H1 (cell line): Measurements from ENCODE around the gene RNASE12. TPM values are rescaled to one million over a fixed set of nuclear protein-coding genes. Genes with fewer than 3 reads are reported as not detected.
A peak's percentile ranks its signal among the peaks of the same experiment; 100 is the strongest.

Experiments
- CTCF ChIA-PET: fragments of 300-600 bp; sonication (Branson Sonifier 250); formaldehyde crosslinking; loops from one replicate; lab custom pipeline; 2021; ENCODE audit not compliant: partially characterized antibody; lab: Charles Lee
- POLR2A ChIA-PET: fragments of 300-600 bp; sonication (Branson Sonifier 250); formaldehyde crosslinking; loops from one replicate; lab custom pipeline; 2021; ENCODE audit warnings: inconsistent platforms; ENCODE audit not compliant: partially characterized antibody; lab: Charles Lee
- DNase-seq, 2 experiments: peaks; one replicate each; pipeline versions ENCODE4 v3.0.0 to v3.0.0-alpha.2; 2010 to 2022; ENCODE audit warnings: low spot score in 2 of 2, low read depth in 1 of 2, mixed read lengths in 1 of 2
- FAIRE-seq: peaks from 2 replicates; lab custom pipeline; 2011; peaks lifted over from hg19 to GRCh38; lab: Jason Lieb, UNC
- H2AFZ ChIP-seq: 2 replicates; pipeline ENCODE4 v1.8.1; 2012; ENCODE audit warnings: low read length, inconsistent platforms
- H2AK5ac ChIP-seq: 2 replicates; pipeline ENCODE4 v1.6.1; 2013; ENCODE audit warnings: low read depth, low read length
- H2BK120ac ChIP-seq: replicated peaks from 2 replicates; pipeline ENCODE3; 2013; ENCODE audit warnings: low read depth, low read length, inconsistent platforms
- H2BK12ac ChIP-seq: 2 replicates; pipeline ENCODE4 v1.6.1; 2013; ENCODE audit warnings: low read depth, low read length
- H2BK15ac ChIP-seq: 2 replicates; pipeline ENCODE4 v1.6.1; 2013; ENCODE audit warnings: low read length
- H2BK20ac ChIP-seq: 2 replicates; pipeline ENCODE4 v1.6.1; 2013; ENCODE audit warnings: low read length
- H2BK5ac ChIP-seq: 2 replicates; pipeline ENCODE4 v1.6.1; 2013; ENCODE audit warnings: low read depth, low read length
- H3K14ac ChIP-seq: 2 replicates; pipeline ENCODE4 v1.6.1; 2013; ENCODE audit warnings: inconsistent platforms; ENCODE audit not compliant: insufficient read length
- H3K18ac ChIP-seq: 2 replicates; pipeline ENCODE4 v1.6.1; 2013; ENCODE audit warnings: low read length; ENCODE audit errors: extremely low read depth
- H3K23ac ChIP-seq: 2 replicates; pipeline ENCODE4 v1.6.1; 2013; ENCODE audit warnings: inconsistent platforms; ENCODE audit not compliant: insufficient read length
- H3K23me2 ChIP-seq: 2 replicates; pipeline ENCODE4 v1.6.1; 2013; ENCODE audit warnings: low read depth, low read length
- H3K27ac ChIP-seq: 2 replicates; pipeline ENCODE4 v1.6.1; 2011; ENCODE audit warnings: low read depth, low read length, inconsistent platforms
- H3K27me3 ChIP-seq, 4 experiments: replicated peaks in 1 of 4; 1 replicate in 1 of 4; 2 replicates in 3 of 4; pipeline versions ENCODE4 v1.6.1 to v1.8.1; 2011 to 2013; ENCODE audit warnings: low read length in 3 of 4, mild to moderate bottlenecking in 3 of 4, inconsistent platforms in 2 of 4, mixed read lengths in 2 of 4, moderate library complexity in 1 of 4; ENCODE audit not compliant: control insufficient read depth in 3 of 4, insufficient read depth in 3 of 4; ENCODE audit errors: extremely low read depth in 1 of 4
- H3K36me3 ChIP-seq, 4 experiments: 2 replicates each; pipeline versions ENCODE4 v1.6.1 to v1.8.1; 2011 to 2013; ENCODE audit warnings: mild to moderate bottlenecking in 4 of 4, low read length in 3 of 4, moderate library complexity in 2 of 4, control low read depth in 1 of 4, inconsistent platforms in 1 of 4; ENCODE audit not compliant: insufficient read depth in 4 of 4, control insufficient read depth in 2 of 4
- H3K4ac ChIP-seq: replicated peaks from 2 replicates; pipeline ENCODE3; 2013; ENCODE audit warnings: low read length, low read depth, mixed read lengths, inconsistent platforms; ENCODE audit not compliant: insufficient read length
- H3K4me1 ChIP-seq, 4 experiments: replicated peaks in 1 of 4; 1 replicate in 1 of 4; 2 replicates in 3 of 4; pipeline versions ENCODE4 v1.6.1 to v1.8.1; 2011 to 2013; ENCODE audit warnings: low read length in 3 of 4, inconsistent platforms in 2 of 4, mixed read lengths in 1 of 4; ENCODE audit not compliant: insufficient read depth in 4 of 4, control insufficient read depth in 3 of 4
- H3K4me2 ChIP-seq, 2 experiments: 2 replicates each; pipeline versions ENCODE4 v1.6.1 to v1.8.1; 2011 to 2013; ENCODE audit warnings: low read depth in 2 of 2, low read length in 2 of 2, control low read depth in 1 of 2, inconsistent platforms in 1 of 2, mild to moderate bottlenecking in 1 of 2; ENCODE audit not compliant: insufficient read depth in 1 of 2
- H3K4me3 ChIP-seq, 4 experiments: fragments of 200-600, 300-600 bp in 1 of 4; sonication (generic), shearing (Covaris generic), sonication (Bioruptor Twin) in 1 of 4; 2 replicates each; pipeline versions ENCODE4 v1.5.1 to v1.8.1; 2011 to 2016; ENCODE audit warnings: low read length in 4 of 4, low read depth in 3 of 4, control low read depth in 2 of 4, inconsistent platforms in 2 of 4, mild to moderate bottlenecking in 2 of 4, mixed read lengths in 1 of 4, moderate library complexity in 1 of 4; ENCODE audit not compliant: insufficient read depth in 2 of 4; ENCODE audit errors: extremely low read depth in 1 of 4
- H3K56ac ChIP-seq: replicated peaks from 2 replicates; pipeline ENCODE3; 2013; ENCODE audit warnings: low read depth, mild to moderate bottlenecking, mixed read lengths, low read length, inconsistent platforms; ENCODE audit not compliant: insufficient read length
- H3K79me1 ChIP-seq: 2 replicates; pipeline ENCODE4 v1.6.1; 2013; ENCODE audit warnings: low read depth, low read length, control low read depth
- H3K79me2 ChIP-seq, 2 experiments: 2 replicates each; pipeline versions ENCODE4 v1.6.1 to v1.8.1; 2012 to 2013; ENCODE audit warnings: low read length in 2 of 2, mild to moderate bottlenecking in 2 of 2, inconsistent platforms in 1 of 2; ENCODE audit not compliant: insufficient read depth in 2 of 2, control insufficient read depth in 1 of 2
- H3K9ac ChIP-seq, 4 experiments: replicated peaks in 1 of 4; 1 replicate in 1 of 4; 2 replicates in 3 of 4; pipeline versions ENCODE4 v1.6.1 to v1.8.1; 2011 to 2013; ENCODE audit warnings: low read depth in 3 of 4, low read length in 3 of 4, control low read depth in 2 of 4, mild to moderate bottlenecking in 2 of 4, moderate library complexity in 2 of 4, inconsistent platforms in 1 of 4; ENCODE audit errors: extremely low read depth in 1 of 4
- H3K9me3 ChIP-seq, 2 experiments: 2 replicates each; pipeline versions ENCODE4 v1.6.1 to v1.8.1; 2012 to 2013; ENCODE audit warnings: mild to moderate bottlenecking in 2 of 2, moderate library complexity in 2 of 2, control low read depth in 1 of 2, inconsistent platforms in 1 of 2, low read depth in 1 of 2, low read length in 1 of 2, mixed read lengths in 1 of 2; ENCODE audit not compliant: insufficient read depth in 2 of 2
- H4K20me1 ChIP-seq, 2 experiments: replicated peaks in 1 of 2; 2 replicates each; pipeline versions ENCODE3 to v1.8.1; 2011 to 2013; ENCODE audit warnings: inconsistent platforms in 2 of 2, low read length in 2 of 2, mild to moderate bottlenecking in 1 of 2; ENCODE audit not compliant: insufficient read depth in 2 of 2, control insufficient read depth in 1 of 2
- H4K5ac ChIP-seq: 2 replicates; pipeline ENCODE4 v1.6.1; 2013; ENCODE audit warnings: low read length, low read depth, mixed read lengths, inconsistent platforms; ENCODE audit not compliant: insufficient read length
- H4K8ac ChIP-seq: 2 replicates; pipeline ENCODE4 v1.8.0; 2013; ENCODE audit warnings: mild to moderate bottlenecking, moderate library complexity, low read length, inconsistent platforms; ENCODE audit not compliant: insufficient read depth; ENCODE audit errors: extremely low read depth
- H4K91ac ChIP-seq: replicated peaks from 2 replicates; pipeline ENCODE3; 2013; ENCODE audit warnings: low read length, mixed read lengths, inconsistent platforms; ENCODE audit not compliant: insufficient read length
- CEBPB ChIP-seq: IDR thresholded peaks from 2 replicates; pipeline ENCODE4 v1.6.1; 2012; ENCODE audit warnings: low read depth, low read length
- KDM5A ChIP-seq: fragments of 200-600 bp; IDR thresholded peaks from 2 replicates; pipeline ENCODE4 v1.7.1; 2012; ENCODE audit warnings: mild to moderate bottlenecking, low read length, inconsistent platforms, mixed read lengths
- WGBS, 2 experiments: shearing (Covaris generic) in 1 of 2; methylation state at CpG; one replicate each; pipeline versions ENCODE4 v1.1.6 to v1.1.7; 2013 to 2015; ENCODE audit warnings: low lambda C conversion rate in 2 of 2, mixed read lengths in 2 of 2, inconsistent platforms in 1 of 2, low coverage in 1 of 2, missing lambda C conversion rate in 1 of 2; ENCODE audit not compliant: insufficient replicate concordance in 2 of 2, insufficient coverage in 1 of 2, insufficient read length in 1 of 2; ENCODE audit errors: extremely low coverage in 1 of 2, missing lambda C conversion rate in 1 of 2; 5-methylcytosine and 5-hydroxymethylcytosine counted together
- polyA plus RNA-seq, 7 experiments: library from polyadenylated mRNA; depleted of rRNA in 3 of 7; stranded (reverse) in 5 of 7; unstranded in 2 of 7; fragments of >200 nt in 5 of 7; fragments of 200-250 nt in 2 of 7; gene quantifications; 1 replicate in 5 of 7; 2 replicates in 1 of 7; 4 replicates in 1 of 7; pipeline versions ENCODE4 v1.2.1 to v1.2.3, GENCODE V29; 2011 to 2013; ENCODE audit warnings: missing spikeins in 2 of 7, mixed read lengths in 2 of 7
- total RNA-seq: library from RNA; stranded (reverse); fragmentation: NEBNext Ultra II Directional; extraction: Animal tissue kit (Norgen Biotek cat#: 25700); gene quantifications from 2 replicates; pipeline ENCODE4 v1.2.1, GENCODE V29; 2021

Gene RNASE12
- total and polyA plus RNA-seq, 2 of the 8 experiments (the other 6 are each of a cell fraction or from before 2014, with no cell fraction given): not detected

- CTCF ChIA-PET: interaction anchor here (0.8 to 5.0 kb wide), 6 partner anchors 67 to 186 kb away, joined by 3 to 34 read pairs (median 6); no protein-coding TSS in a partner anchor
- H2AFZ ChIP-seq: no peak overlapping the region
- H3K18ac ChIP-seq: no peak overlapping the region
- no peak overlapping the region for H2BK120ac ChIP-seq
- no peak for FAIRE-seq
- no peaks in the 10 kb centered on the region for H3K79me1 ChIP-seq
- no peak overlapping the region for H3K23ac ChIP-seq
- TF ChIP-seq CEBPB (peak; percentile 28; the same call in 1 of the 2 replicates), KDM5A (no peak)
- H3K36me3 ChIP-seq: no peaks in the 10 kb centered on the region
- H2BK15ac ChIP-seq: no peak overlapping the region
- no peak overlapping the region for H4K5ac ChIP-seq
- H3K4me1 ChIP-seq: no peaks in the 10 kb centered on the region; a peak in 1 of 7 replicates
- no peaks in the 10 kb centered on the region for H3K9me3 ChIP-seq
- POLR2A ChIA-PET: interaction anchor here (1.0 to 1.3 kb wide), 3 partner anchors 16 to 132 kb away, joined by 3 to 5 read pairs (median 3); no protein-coding TSS in a partner anchor
- no peak overlapping the region for H3K14ac ChIP-seq
- 89% methylated on average over 12 of the region's 12 CpGs; no CpG with 5 or more reads in 1 of the 2 experiments for WGBS, 2 experiments
- no peak overlapping the region for H2AK5ac ChIP-seq
- no peak overlapping the region for H3K4me3 ChIP-seq
- no peak overlapping the region for H3K4ac ChIP-seq
- H4K20me1 ChIP-seq: no peaks in the 10 kb centered on the region
- H3K27me3 ChIP-seq: no peaks in the 10 kb centered on the region; a peak in 1 of 7 replicates
- no peak overlapping the region for H2BK5ac ChIP-seq
- no peak overlapping the region for H3K9ac ChIP-seq
- H3K27ac ChIP-seq: no peak overlapping the region
- no peak overlapping the region; the same call in 1 of the 2 replicates for H4K8ac ChIP-seq
- no peak overlapping the region for H2BK12ac ChIP-seq
- H3K4me2 ChIP-seq: no peak overlapping the region
- DNase-seq: no peak
- H4K91ac ChIP-seq: no peak overlapping the region
- no peaks in the 10 kb centered on the region for H3K79me2 ChIP-seq
- H2BK20ac ChIP-seq: no peak overlapping the region
- no peak overlapping the region for H3K56ac ChIP-seq
- H3K23me2 ChIP-seq: no peaks in the 10 kb centered on the region
These were observed 10.3 kb upstream of the RNASE12 start for GRCh38 chr14:20601522-20601921.
